H1 (cell line): Measurements from ENCODE around the gene HSPBAP1. TPM values are rescaled to one million over a fixed set of nuclear protein-coding genes. Genes with fewer than 3 reads are reported as not detected.

Experiments used
- BACH1 ChIP-seq: IDR thresholded peaks from 2 replicates; pipeline ENCODE4 v1.6.1; 2012; ENCODE audit warnings: low read length, improper control_type of control experiment
- EZH2 ChIP-seq: fragments of 200-600 bp; sonication (generic); IDR thresholded peaks from 2 replicates; pipeline ENCODE4 v1.7.1; 2012; ENCODE audit warnings: low read depth, mild to moderate bottlenecking, moderate library complexity, low read length, inconsistent platforms; ENCODE audit not compliant: severe bottlenecking
- FOSL1 ChIP-seq: IDR thresholded peaks from 2 replicates; pipeline ENCODE4 v1.6.1; 2011; ENCODE audit warnings: mild to moderate bottlenecking, low read depth, low read length, moderate library complexity; ENCODE audit not compliant: insufficient read depth
- PHF8 ChIP-seq: fragments of 200-600 bp; sonication (generic); conservative IDR thresholded peaks from 2 replicates; pipeline ENCODE4 v1.7.1; 2012; ENCODE audit warnings: low read depth, mild to moderate bottlenecking, inconsistent platforms, low read length, moderate library complexity
- POLR2AphosphoS5 ChIP-seq: IDR thresholded peaks from 2 replicates; pipeline ENCODE4 v1.6.1; 2011; ENCODE audit warnings: low read depth, low read length
- RBBP5 ChIP-seq: IDR thresholded peaks from 2 replicates; pipeline ENCODE4 v1.7.1; 2012; ENCODE audit warnings: low read depth, mild to moderate bottlenecking, inconsistent platforms, low read length, moderate library complexity, borderline replicate concordance
- SP1 ChIP-seq: IDR thresholded peaks from 2 replicates; pipeline ENCODE4 v1.6.1; 2011; ENCODE audit warnings: low read depth, low read length
- SUZ12 ChIP-seq: fragments of 200-600 bp; sonication (generic); IDR thresholded peaks from 2 replicates; pipeline ENCODE4 v1.6.1; 2012; ENCODE audit warnings: mild to moderate bottlenecking, inconsistent platforms, low read length, moderate library complexity, mixed read lengths
- TEAD4 ChIP-seq: IDR thresholded peaks from 2 replicates; pipeline ENCODE4 v1.6.1; 2012; ENCODE audit warnings: low read depth, low read length, inconsistent platforms, mixed read lengths
- polyA plus RNA-seq, 7 experiments: library from polyadenylated mRNA; depleted of rRNA in 3 of 7; stranded (reverse) in 5 of 7; unstranded in 2 of 7; fragments of >200 nt in 5 of 7; fragments of 200-250 nt in 2 of 7; gene quantifications; 1 replicate in 5 of 7; 2 replicates in 1 of 7; 4 replicates in 1 of 7; pipeline versions ENCODE4 v1.2.1 to v1.2.3, GENCODE V29; 2011 to 2013; ENCODE audit warnings: missing spikeins in 2 of 7, mixed read lengths in 2 of 7
- total RNA-seq: library from RNA; stranded (reverse); fragmentation: NEBNext Ultra II Directional; extraction: Animal tissue kit (Norgen Biotek cat#: 25700); gene quantifications from 2 replicates; pipeline ENCODE4 v1.2.1, GENCODE V29; 2021
- TF ChIP-seq, protein P1 (sequence below): fragments of 300-600 bp; sonication (generic); IDR thresholded peaks from 2 replicates; pipeline ENCODE4 v1.7.1; 2012; ENCODE audit warnings: low read length, moderate library complexity, mild to moderate bottlenecking, inconsistent platforms; ENCODE audit not compliant: insufficient replicate concordance
- TF ChIP-seq, protein P2 (sequence below): IDR thresholded peaks from 2 replicates; pipeline ENCODE4 v1.6.1; 2011; ENCODE audit warnings: low read depth, mild to moderate bottlenecking, low read length; ENCODE audit not compliant: insufficient read depth

The HSPBAP1 gene
- total and polyA plus RNA-seq, 2 of the 8 experiments (the other 6 are each of a cell fraction or from before 2014, with no cell fraction given) = 7.5 to 8.3 TPM

DNA sequence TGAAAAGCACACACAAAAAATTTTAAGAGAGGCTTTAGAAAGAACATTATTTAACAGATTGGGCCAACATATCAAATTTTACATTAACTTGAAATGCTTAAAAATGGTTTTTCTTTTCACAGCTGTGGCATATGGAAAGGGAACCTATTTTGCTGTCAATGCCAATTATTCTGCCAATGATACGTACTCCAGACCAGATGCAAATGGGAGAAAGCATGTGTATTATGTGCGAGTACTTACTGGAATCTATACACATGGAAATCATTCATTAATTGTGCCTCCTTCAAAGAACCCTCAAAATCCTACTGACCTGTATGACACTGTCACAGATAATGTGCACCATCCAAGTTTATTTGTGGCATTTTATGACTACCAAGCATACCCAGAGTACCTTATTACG is 65.4 kb downstream of the HSPBAP1 start (continued):
- TF ChIP-seq, protein P1, sequence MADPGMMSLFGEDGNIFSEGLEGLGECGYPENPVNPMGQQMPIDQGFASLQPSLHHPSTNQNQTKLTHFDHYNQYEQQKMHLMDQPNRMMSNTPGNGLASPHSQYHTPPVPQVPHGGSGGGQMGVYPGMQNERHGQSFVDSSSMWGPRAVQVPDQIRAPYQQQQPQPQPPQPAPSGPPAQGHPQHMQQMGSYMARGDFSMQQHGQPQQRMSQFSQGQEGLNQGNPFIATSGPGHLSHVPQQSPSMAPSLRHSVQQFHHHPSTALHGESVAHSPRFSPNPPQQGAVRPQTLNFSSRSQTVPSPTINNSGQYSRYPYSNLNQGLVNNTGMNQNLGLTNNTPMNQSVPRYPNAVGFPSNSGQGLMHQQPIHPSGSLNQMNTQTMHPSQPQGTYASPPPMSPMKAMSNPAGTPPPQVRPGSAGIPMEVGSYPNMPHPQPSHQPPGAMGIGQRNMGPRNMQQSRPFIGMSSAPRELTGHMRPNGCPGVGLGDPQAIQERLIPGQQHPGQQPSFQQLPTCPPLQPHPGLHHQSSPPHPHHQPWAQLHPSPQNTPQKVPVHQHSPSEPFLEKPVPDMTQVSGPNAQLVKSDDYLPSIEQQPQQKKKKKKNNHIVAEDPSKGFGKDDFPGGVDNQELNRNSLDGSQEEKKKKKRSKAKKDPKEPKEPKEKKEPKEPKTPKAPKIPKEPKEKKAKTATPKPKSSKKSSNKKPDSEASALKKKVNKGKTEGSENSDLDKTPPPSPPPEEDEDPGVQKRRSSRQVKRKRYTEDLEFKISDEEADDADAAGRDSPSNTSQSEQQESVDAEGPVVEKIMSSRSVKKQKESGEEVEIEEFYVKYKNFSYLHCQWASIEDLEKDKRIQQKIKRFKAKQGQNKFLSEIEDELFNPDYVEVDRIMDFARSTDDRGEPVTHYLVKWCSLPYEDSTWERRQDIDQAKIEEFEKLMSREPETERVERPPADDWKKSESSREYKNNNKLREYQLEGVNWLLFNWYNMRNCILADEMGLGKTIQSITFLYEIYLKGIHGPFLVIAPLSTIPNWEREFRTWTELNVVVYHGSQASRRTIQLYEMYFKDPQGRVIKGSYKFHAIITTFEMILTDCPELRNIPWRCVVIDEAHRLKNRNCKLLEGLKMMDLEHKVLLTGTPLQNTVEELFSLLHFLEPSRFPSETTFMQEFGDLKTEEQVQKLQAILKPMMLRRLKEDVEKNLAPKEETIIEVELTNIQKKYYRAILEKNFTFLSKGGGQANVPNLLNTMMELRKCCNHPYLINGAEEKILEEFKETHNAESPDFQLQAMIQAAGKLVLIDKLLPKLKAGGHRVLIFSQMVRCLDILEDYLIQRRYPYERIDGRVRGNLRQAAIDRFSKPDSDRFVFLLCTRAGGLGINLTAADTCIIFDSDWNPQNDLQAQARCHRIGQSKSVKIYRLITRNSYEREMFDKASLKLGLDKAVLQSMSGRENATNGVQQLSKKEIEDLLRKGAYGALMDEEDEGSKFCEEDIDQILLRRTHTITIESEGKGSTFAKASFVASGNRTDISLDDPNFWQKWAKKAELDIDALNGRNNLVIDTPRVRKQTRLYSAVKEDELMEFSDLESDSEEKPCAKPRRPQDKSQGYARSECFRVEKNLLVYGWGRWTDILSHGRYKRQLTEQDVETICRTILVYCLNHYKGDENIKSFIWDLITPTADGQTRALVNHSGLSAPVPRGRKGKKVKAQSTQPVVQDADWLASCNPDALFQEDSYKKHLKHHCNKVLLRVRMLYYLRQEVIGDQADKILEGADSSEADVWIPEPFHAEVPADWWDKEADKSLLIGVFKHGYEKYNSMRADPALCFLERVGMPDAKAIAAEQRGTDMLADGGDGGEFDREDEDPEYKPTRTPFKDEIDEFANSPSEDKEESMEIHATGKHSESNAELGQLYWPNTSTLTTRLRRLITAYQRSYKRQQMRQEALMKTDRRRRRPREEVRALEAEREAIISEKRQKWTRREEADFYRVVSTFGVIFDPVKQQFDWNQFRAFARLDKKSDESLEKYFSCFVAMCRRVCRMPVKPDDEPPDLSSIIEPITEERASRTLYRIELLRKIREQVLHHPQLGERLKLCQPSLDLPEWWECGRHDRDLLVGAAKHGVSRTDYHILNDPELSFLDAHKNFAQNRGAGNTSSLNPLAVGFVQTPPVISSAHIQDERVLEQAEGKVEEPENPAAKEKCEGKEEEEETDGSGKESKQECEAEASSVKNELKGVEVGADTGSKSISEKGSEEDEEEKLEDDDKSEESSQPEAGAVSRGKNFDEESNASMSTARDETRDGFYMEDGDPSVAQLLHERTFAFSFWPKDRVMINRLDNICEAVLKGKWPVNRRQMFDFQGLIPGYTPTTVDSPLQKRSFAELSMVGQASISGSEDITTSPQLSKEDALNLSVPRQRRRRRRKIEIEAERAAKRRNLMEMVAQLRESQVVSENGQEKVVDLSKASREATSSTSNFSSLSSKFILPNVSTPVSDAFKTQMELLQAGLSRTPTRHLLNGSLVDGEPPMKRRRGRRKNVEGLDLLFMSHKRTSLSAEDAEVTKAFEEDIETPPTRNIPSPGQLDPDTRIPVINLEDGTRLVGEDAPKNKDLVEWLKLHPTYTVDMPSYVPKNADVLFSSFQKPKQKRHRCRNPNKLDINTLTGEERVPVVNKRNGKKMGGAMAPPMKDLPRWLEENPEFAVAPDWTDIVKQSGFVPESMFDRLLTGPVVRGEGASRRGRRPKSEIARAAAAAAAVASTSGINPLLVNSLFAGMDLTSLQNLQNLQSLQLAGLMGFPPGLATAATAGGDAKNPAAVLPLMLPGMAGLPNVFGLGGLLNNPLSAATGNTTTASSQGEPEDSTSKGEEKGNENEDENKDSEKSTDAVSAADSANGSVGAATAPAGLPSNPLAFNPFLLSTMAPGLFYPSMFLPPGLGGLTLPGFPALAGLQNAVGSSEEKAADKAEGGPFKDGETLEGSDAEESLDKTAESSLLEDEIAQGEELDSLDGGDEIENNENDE = no peak
- TF ChIP-seq RBBP5 (no peak), TEAD4 (no peak), POLR2AphosphoS5 (no peak), FOSL1 (no peak), PHF8 (no peak), BACH1 (no peak), EZH2 (no peak), SP1 (no peak), SUZ12 (no peak)
- TF ChIP-seq, protein P2, sequence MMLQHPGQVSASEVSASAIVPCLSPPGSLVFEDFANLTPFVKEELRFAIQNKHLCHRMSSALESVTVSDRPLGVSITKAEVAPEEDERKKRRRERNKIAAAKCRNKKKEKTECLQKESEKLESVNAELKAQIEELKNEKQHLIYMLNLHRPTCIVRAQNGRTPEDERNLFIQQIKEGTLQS = no peak
